CD4-positive, alpha-beta T cell treated with Interferon alpha-2 for 1 hour (primary cell): Measurements from ENCODE around the gene NFE2.
"Not testable (repeated sequence)": the region's sequence is repeated elsewhere in the genome, so short reads cannot be mapped to it uniquely, and the experiment has no call there.

ENCODE experiments used
- DNase-seq, 2 donors: peaks; one replicate each; pipeline ENCODE4 v3.0.0-alpha.2; 2020 to 2022

The NFE2 gene

GRCh38 chr12:54282949-54283593 is 17.7 kb downstream of the NFE2 start:
- no peak for DNase-seq

- not testable (repeated sequence) for DNase-seq
These were observed 19.1 kb downstream of the NFE2 start for GRCh38 chr12:54281694-54282093.

GRCh38 chr12:54281261-54281638 is 19.6 kb downstream of the NFE2 start:
- not testable (repeated sequence) for DNase-seq

- DNase-seq = peak; percentile 99
These were observed 20.2 kb downstream of the NFE2 start, which contains the start of gene HNRNPA1 for GRCh38 chr12:54280468-54281260. HNRNPA1 (plus strand) TSS chr12:54280726; CDS start chr12:54280808, 82 bp downstream.

GRCh38 chr12:54279632-54280467 is 21.0 kb downstream of the NFE2 start, which contains the start of gene CBX5:
CBX5 (minus strand) TSS chr12:54280122; CDS start chr12:54257650, 22,472 bp downstream.
- peak; percentile 100 for DNase-seq

- DNase-seq = no peak
These were observed 21.6 kb downstream of the NFE2 start for GRCh38 chr12:54279227-54279631.

- DNase-seq = no peak
These were observed 23.0 kb downstream of the NFE2 start for GRCh38 chr12:54277823-54278276.

GRCh38 chr12:54276368-54276767 is 24.4 kb downstream of the NFE2 start:
- DNase-seq = no peak

- no peak for DNase-seq
These were observed 26.8 kb downstream of the NFE2 start for GRCh38 chr12:54273981-54274380.

- no peak for DNase-seq
These were observed 28.6 kb downstream of the NFE2 start for GRCh38 chr12:54272214-54272613.

- no peak for DNase-seq
These were observed 30.5 kb downstream of the NFE2 start for GRCh38 chr12:54270345-54270744.

GRCh38 chr12:54266852-54267251 is 34.0 kb downstream of the NFE2 start:
- no peak for DNase-seq

- DNase-seq = no peak
These were observed 35.4 kb downstream of the NFE2 start for GRCh38 chr12:54265364-54265812.

- DNase-seq = no peak
These were observed 38.4 kb downstream of the NFE2 start for GRCh38 chr12:54262403-54262925.

GRCh38 chr12:54261815-54262402 is 38.9 kb downstream of the NFE2 start:
- no peak for DNase-seq

- peak; percentile 46 to 64 for DNase-seq
These were observed 41.4 kb downstream of the NFE2 start for GRCh38 chr12:54259194-54260011.

GRCh38 chr12:54258201-54258681 is 42.6 kb downstream of the NFE2 start:
- DNase-seq = no peak

GRCh38 chr12:54257332-54257731 is 43.5 kb downstream of the NFE2 start:
- no peak for DNase-seq

- DNase-seq = no peak
These were observed 47.6 kb downstream of the NFE2 start for GRCh38 chr12:54253240-54253639.

- DNase-seq = peak; percentile 8 to 65
These were observed 49.0 kb downstream of the NFE2 start for GRCh38 chr12:54251667-54252284.

GRCh38 chr12:54249489-54249888 is 51.3 kb downstream of the NFE2 start:
- DNase-seq = no peak
